SK-N-SH (cell line): Measurements from ENCODE around the gene ACOX2. TPM values are rescaled to one million over a fixed set of nuclear protein-coding genes. Genes with fewer than 3 reads are reported as not detected.

ENCODE experiments used
- CTCF ChIA-PET: fragments of 300-600, 350-600 bp; formaldehyde crosslinking; extraction: SDS; loops from one replicate; lab custom pipeline; 2021; lab: Yijun Ruan, JAX
- POLR2A ChIA-PET: fragments of 350-600 bp; sonication (Branson Sonifier 250); formaldehyde crosslinking; extraction: SDS; loops from one replicate; lab custom pipeline; 2020; ENCODE audit warnings: antibody characterized with exemption, inconsistent platforms; lab: Yijun Ruan, JAX
- DNase-seq: peaks from one replicate; pipeline ENCODE4 v3.0.0; 2012
- H2AFZ ChIP-seq: fragments of 200-600 bp; sonication (generic); 2 replicates; pipeline ENCODE4 v1.8.1; 2016; ENCODE audit warnings: antibody characterized with exemption, mild to moderate bottlenecking, low read depth
- H3F3A ChIP-seq: fragments of 200-600 bp; sonication (generic); replicated peaks from 2 replicates; pipeline ENCODE3; 2016; ENCODE audit warnings: antibody characterized with exemption, mild to moderate bottlenecking; ENCODE audit not compliant: insufficient read depth
- H3K27ac ChIP-seq, 2 experiments: fragments of 200-500 bp in 1 of 2; fragments of 200-600 bp in 1 of 2; sonication (Bioruptor generic) in 1 of 2; sonication (generic), shearing (Covaris generic) in 1 of 2; 2 replicates each; pipeline versions ENCODE4 v1.5.1 to v1.6.1; 2014 to 2016; ENCODE audit warnings: low read depth in 2 of 2, inconsistent platforms in 1 of 2, low read length in 1 of 2, mild to moderate bottlenecking in 1 of 2, mixed read lengths in 1 of 2
- H3K27me3 ChIP-seq: fragments of 200-600 bp; sonication (generic), shearing (Covaris generic); 2 replicates; pipeline ENCODE4 v1.6.1; 2016; ENCODE audit warnings: mixed run types; ENCODE audit not compliant: insufficient read depth
- H3K36me3 ChIP-seq, 2 experiments: fragments of 200-500 bp in 1 of 2; fragments of 200-600 bp in 1 of 2; sonication (Bioruptor generic) in 1 of 2; sonication (generic) in 1 of 2; replicated peaks in 1 of 2; 2 replicates each; pipeline versions ENCODE3 to v1.5.1; 2014 to 2016; ENCODE audit warnings: low read length in 1 of 2, mild to moderate bottlenecking in 1 of 2; ENCODE audit not compliant: insufficient read depth in 2 of 2, control insufficient read depth in 1 of 2
- H3K4me1 ChIP-seq, 2 experiments: fragments of 200-500 bp in 1 of 2; fragments of 200-600 bp in 1 of 2; sonication (Bioruptor generic) in 1 of 2; sonication (generic), shearing (Covaris generic) in 1 of 2; 2 replicates each; pipeline versions ENCODE4 v1.5.1 to v1.6.1; 2014 to 2016; ENCODE audit warnings: low read depth in 1 of 2, low read length in 1 of 2, mixed run types in 1 of 2; ENCODE audit not compliant: insufficient read depth in 2 of 2, control insufficient read depth in 1 of 2
- H3K4me2 ChIP-seq: fragments of 200-600 bp; sonication (generic), shearing (Covaris generic); 2 replicates; pipeline ENCODE4 v1.6.1; 2017; ENCODE audit warnings: mixed run types
- H3K4me3 ChIP-seq, 2 experiments: fragments of 200-500 bp in 1 of 2; fragments of 200-600 bp in 1 of 2; sonication (Bioruptor generic) in 1 of 2; sonication (generic), shearing (Covaris generic) in 1 of 2; 2 replicates each; pipeline versions ENCODE4 v1.5.1 to v1.8.1; 2014 to 2016; ENCODE audit warnings: low read depth in 2 of 2, inconsistent platforms in 1 of 2, low read length in 1 of 2, mild to moderate bottlenecking in 1 of 2, mixed read lengths in 1 of 2, moderate library complexity in 1 of 2
- H3K79me2 ChIP-seq: fragments of 200-600 bp; sonication (generic); 2 replicates; pipeline ENCODE4 v1.8.1; 2017; ENCODE audit warnings: mild to moderate bottlenecking; ENCODE audit not compliant: insufficient read depth
- H3K9ac ChIP-seq: fragments of 200-600 bp; sonication (generic); 2 replicates; pipeline ENCODE4 v1.6.1; 2017; ENCODE audit warnings: mixed run types
- H3K9me2 ChIP-seq: fragments of 200-600 bp; sonication (generic); 2 replicates; pipeline ENCODE4 v1.6.1; 2017; ENCODE audit warnings: mixed run types
- H3K9me3 ChIP-seq: fragments of 200-600 bp; sonication (generic); 2 replicates; pipeline ENCODE4 v1.6.1; 2017; ENCODE audit warnings: mixed run types, mild to moderate bottlenecking, moderate library complexity
- H4K20me1 ChIP-seq: fragments of 200-600 bp; sonication (generic); 2 replicates; pipeline ENCODE4 v1.6.1; 2017; ENCODE audit warnings: mild to moderate bottlenecking, mixed run types; ENCODE audit not compliant: insufficient read depth
- CHD2 ChIP-seq: fragments of 150-350 bp; IDR thresholded peaks from 2 replicates; pipeline ENCODE4 v1.6.1; 2018; ENCODE audit warnings: low read length; ENCODE audit not compliant: partially characterized antibody
- FOXM1 ChIP-seq: IDR thresholded peaks from 2 replicates; pipeline ENCODE4 v1.4.0; 2012; ENCODE audit warnings: low read depth, mild to moderate bottlenecking
- NFIC ChIP-seq: IDR thresholded peaks from 2 replicates; pipeline ENCODE4 v1.4.0; 2012; ENCODE audit warnings: borderline replicate concordance
- POLR2AphosphoS5 ChIP-seq: IDR thresholded peaks from 2 replicates; pipeline ENCODE4 v1.6.1; 2012; ENCODE audit warnings: low read depth, low read length
- RAD21 ChIP-seq: IDR thresholded peaks from 2 replicates; pipeline ENCODE4 v1.6.1; 2012; ENCODE audit warnings: mild to moderate bottlenecking, low read length
- RFX5 ChIP-seq: IDR thresholded peaks from 2 replicates; pipeline ENCODE4 v1.6.1; 2012; ENCODE audit warnings: mild to moderate bottlenecking, improper control_type of control experiment, low read length
- SIN3A ChIP-seq: IDR thresholded peaks from 2 replicates; pipeline ENCODE4 v1.6.1; 2012; ENCODE audit warnings: low read depth, mild to moderate bottlenecking, low read length, moderate library complexity, borderline replicate concordance
- SMC3 ChIP-seq: IDR thresholded peaks from 2 replicates; pipeline ENCODE4 v1.6.1; 2012; ENCODE audit warnings: low read depth, low read length, improper control_type of control experiment
- TAF1 ChIP-seq: IDR thresholded peaks from 2 replicates; pipeline ENCODE4 v1.6.1; 2012; ENCODE audit warnings: low read depth, mild to moderate bottlenecking, low read length, moderate library complexity, borderline replicate concordance
- WGBS: methylation state at CpG from one replicate; pipeline ENCODE4 v1.1.6; 2017; ENCODE audit warnings: low lambda C conversion rate; 5-methylcytosine and 5-hydroxymethylcytosine counted together
- polyA plus RNA-seq, 3 experiments: library from polyadenylated mRNA; depleted of rRNA; stranded (reverse); fragments of >200 nt; gene quantifications; 2 replicates each; pipeline ENCODE4 v1.2.3, GENCODE V29; 2012
- TF ChIP-seq, protein P1 (sequence below): IDR thresholded peaks from 2 replicates; pipeline ENCODE4 v1.4.0; 2012; ENCODE audit warnings: low read depth, borderline replicate concordance
- TF ChIP-seq, protein P2 (sequence below): fragments of 150-350 bp; IDR thresholded peaks from 2 replicates; pipeline ENCODE4 v1.6.1; 2017; ENCODE audit warnings: antibody characterized with exemption, low read length, low read depth, borderline replicate concordance
- TF ChIP-seq, protein P3 (sequence below): fragments of 200-600 bp; sonication (generic); IDR thresholded peaks from 2 replicates; pipeline ENCODE4 v1.6.1; 2017; ENCODE audit warnings: antibody characterized with exemption, mild to moderate bottlenecking, moderate library complexity

Gene ACOX2
- polyA plus RNA-seq, 1 of the 3 experiments (the other 2 are of a cell fraction) = 9.0 TPM

DNA sequence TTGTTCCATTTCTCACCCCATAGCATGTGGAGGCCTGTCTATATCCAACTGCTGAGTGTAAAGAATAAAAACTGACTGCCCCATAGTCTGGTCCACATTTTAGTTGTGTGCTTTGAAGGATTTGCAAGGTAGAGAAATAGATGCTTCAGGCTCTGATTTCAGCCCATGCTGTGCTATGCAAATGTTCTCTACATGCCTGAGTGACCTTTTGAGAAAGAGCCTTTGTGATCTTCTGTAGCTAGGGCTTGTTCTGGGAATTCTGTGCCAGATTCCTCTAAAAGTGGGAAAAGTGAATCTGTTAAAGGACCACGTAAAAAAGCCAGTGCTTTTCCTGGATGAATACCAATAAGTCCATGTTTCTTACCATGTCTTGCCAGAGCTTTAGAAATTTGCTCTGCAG is 39.9 kb downstream of the ACOX2 start:
- Histone ChIP-seq H3K4me2 (no peak overlapping the region), H3K9me3 (no peaks in the 10 kb centered on the region), H3K4me1 (peaks cover 14 to 34% of the 10 kb centered on the region in 2 experiments; a peak in 3 of 4 replicates), H2AFZ (no peak overlapping the region), H3K4me3 (no peak overlapping the region), H3K27ac (no peak overlapping the region; a peak in 2 of 4 replicates), H3F3A (no peaks in the 10 kb centered on the region), H4K20me1 (peaks cover 24% of the 10 kb centered on the region; the same call in 1 of the 2 replicates), H3K79me2 (peaks cover 92% of the 10 kb centered on the region), H3K36me3 (peaks cover 13 to 16% of the 10 kb centered on the region in 2 experiments), H3K9me2 (no peaks in the 10 kb centered on the region), H3K9ac (no peak overlapping the region), H3K27me3 (no peaks in the 10 kb centered on the region)
- no peak for DNase-seq
- TF ChIP-seq, protein P1, sequence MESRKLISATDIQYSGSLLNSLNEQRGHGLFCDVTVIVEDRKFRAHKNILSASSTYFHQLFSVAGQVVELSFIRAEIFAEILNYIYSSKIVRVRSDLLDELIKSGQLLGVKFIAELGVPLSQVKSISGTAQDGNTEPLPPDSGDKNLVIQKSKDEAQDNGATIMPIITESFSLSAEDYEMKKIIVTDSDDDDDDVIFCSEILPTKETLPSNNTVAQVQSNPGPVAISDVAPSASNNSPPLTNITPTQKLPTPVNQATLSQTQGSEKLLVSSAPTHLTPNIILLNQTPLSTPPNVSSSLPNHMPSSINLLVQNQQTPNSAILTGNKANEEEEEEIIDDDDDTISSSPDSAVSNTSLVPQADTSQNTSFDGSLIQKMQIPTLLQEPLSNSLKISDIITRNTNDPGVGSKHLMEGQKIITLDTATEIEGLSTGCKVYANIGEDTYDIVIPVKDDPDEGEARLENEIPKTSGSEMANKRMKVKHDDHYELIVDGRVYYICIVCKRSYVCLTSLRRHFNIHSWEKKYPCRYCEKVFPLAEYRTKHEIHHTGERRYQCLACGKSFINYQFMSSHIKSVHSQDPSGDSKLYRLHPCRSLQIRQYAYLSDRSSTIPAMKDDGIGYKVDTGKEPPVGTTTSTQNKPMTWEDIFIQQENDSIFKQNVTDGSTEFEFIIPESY = no peak
- TF ChIP-seq, protein P2, sequence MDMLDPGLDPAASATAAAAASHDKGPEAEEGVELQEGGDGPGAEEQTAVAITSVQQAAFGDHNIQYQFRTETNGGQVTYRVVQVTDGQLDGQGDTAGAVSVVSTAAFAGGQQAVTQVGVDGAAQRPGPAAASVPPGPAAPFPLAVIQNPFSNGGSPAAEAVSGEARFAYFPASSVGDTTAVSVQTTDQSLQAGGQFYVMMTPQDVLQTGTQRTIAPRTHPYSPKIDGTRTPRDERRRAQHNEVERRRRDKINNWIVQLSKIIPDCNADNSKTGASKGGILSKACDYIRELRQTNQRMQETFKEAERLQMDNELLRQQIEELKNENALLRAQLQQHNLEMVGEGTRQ = no peak
- TF ChIP-seq, protein P3, sequence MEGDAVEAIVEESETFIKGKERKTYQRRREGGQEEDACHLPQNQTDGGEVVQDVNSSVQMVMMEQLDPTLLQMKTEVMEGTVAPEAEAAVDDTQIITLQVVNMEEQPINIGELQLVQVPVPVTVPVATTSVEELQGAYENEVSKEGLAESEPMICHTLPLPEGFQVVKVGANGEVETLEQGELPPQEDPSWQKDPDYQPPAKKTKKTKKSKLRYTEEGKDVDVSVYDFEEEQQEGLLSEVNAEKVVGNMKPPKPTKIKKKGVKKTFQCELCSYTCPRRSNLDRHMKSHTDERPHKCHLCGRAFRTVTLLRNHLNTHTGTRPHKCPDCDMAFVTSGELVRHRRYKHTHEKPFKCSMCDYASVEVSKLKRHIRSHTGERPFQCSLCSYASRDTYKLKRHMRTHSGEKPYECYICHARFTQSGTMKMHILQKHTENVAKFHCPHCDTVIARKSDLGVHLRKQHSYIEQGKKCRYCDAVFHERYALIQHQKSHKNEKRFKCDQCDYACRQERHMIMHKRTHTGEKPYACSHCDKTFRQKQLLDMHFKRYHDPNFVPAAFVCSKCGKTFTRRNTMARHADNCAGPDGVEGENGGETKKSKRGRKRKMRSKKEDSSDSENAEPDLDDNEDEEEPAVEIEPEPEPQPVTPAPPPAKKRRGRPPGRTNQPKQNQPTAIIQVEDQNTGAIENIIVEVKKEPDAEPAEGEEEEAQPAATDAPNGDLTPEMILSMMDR = no peak
- TF ChIP-seq FOXM1 (no peak), RAD21 (no peak), CHD2 (no peak), NFIC (no peak), TAF1 (no peak), POLR2AphosphoS5 (no peak), RFX5 (no peak), SIN3A (no peak), SMC3 (no peak)
- CTCF ChIA-PET = interaction anchor here (1.2 to 2.9 kb wide), 2 partner anchors 33 to 133 kb away, joined by 3 to 14 read pairs; no protein-coding TSS in a partner anchor
- POLR2A ChIA-PET = no interaction called here
- WGBS = 86% methylated on average over 1 of the region's 1 CpG
